ES-I3 (cell line): ENCODE data around the gene RIPK3.

Source experiments
- H3K36me3 ChIP-seq: 2 replicates; pipeline ENCODE4 v1.6.1; 2013; ENCODE audit warnings: mild to moderate bottlenecking, low read length, control low read depth, moderate library complexity; ENCODE audit not compliant: insufficient read depth
- H3K4me1 ChIP-seq: 2 replicates; pipeline ENCODE4 v1.6.1; 2013; ENCODE audit warnings: mild to moderate bottlenecking, control low read depth, low read length; ENCODE audit not compliant: insufficient read depth
- H3K9ac ChIP-seq: 2 replicates; pipeline ENCODE4 v1.6.1; 2013; ENCODE audit warnings: low read depth, mild to moderate bottlenecking, low read length, moderate library complexity
- H3K9me3 ChIP-seq: 2 replicates; pipeline ENCODE4 v1.6.1; 2013; ENCODE audit warnings: mild to moderate bottlenecking, low read length, moderate library complexity; ENCODE audit not compliant: control insufficient read depth, insufficient read depth

RIPK3 gene

GRCh38 chr14:24300326-24300980 is 39.3 kb downstream of the RIPK3 start:
- peaks cover 11% of the 10 kb centered on the region for H3K4me1 ChIP-seq
- peaks cover 14% of the 10 kb centered on the region for H3K36me3 ChIP-seq
- no peaks in the 10 kb centered on the region for H3K9me3 ChIP-seq
- H3K9ac ChIP-seq = peak overlapping the region; percentile 86

GRCh38 chr14:24299255-24300191 is 40.3 kb downstream of the RIPK3 start, which contains the start of the genes DHRS1 and NOP9:
DHRS1 (minus strand) TSS chr14:24299780; CDS start chr14:24299106, 674 bp downstream.
NOP9 (plus strand) TSS chr14:24299850; CDS start chr14:24299955, 105 bp downstream.
- H3K36me3 ChIP-seq = peaks cover 11% of the 10 kb centered on the region
- H3K9ac ChIP-seq = peak within 1 kb of the TSS; percentile 86
- H3K9me3 ChIP-seq = no peaks in the 10 kb centered on the region
- H3K4me1 ChIP-seq = peaks cover 11% of the 10 kb centered on the region

GRCh38 chr14:24298892-24299254 is 40.9 kb downstream of the RIPK3 start:
- Histone ChIP-seq H3K9me3 (no peaks in the 10 kb centered on the region), H3K36me3 (peaks cover 7% of the 10 kb centered on the region), H3K9ac (peak overlapping the region; percentile 86), H3K4me1 (peaks cover 11% of the 10 kb centered on the region)

- Histone ChIP-seq H3K4me1 (peaks cover 11% of the 10 kb centered on the region), H3K9me3 (no peaks in the 10 kb centered on the region), H3K9ac (no peak overlapping the region), H3K36me3 (peaks cover 7% of the 10 kb centered on the region)
These were observed 42.4 kb downstream of the RIPK3 start for GRCh38 chr14:24297190-24297964.

- peaks cover 4% of the 10 kb centered on the region for H3K36me3 ChIP-seq
- H3K9ac ChIP-seq = no peak overlapping the region
- no peaks in the 10 kb centered on the region for H3K9me3 ChIP-seq
- H3K4me1 ChIP-seq = peaks cover 11% of the 10 kb centered on the region
These were observed 43.2 kb downstream of the RIPK3 start for GRCh38 chr14:24296341-24297157.

GRCh38 chr14:24293525-24293924 is 46.3 kb downstream of the RIPK3 start:
- Histone ChIP-seq H3K9me3 (no peaks in the 10 kb centered on the region), H3K36me3 (peaks cover 11% of the 10 kb centered on the region), H3K4me1 (peaks cover 11% of the 10 kb centered on the region), H3K9ac (no peak overlapping the region)

GRCh38 chr14:24292118-24292807 is 47.5 kb downstream of the RIPK3 start:
- peaks cover 8% of the 10 kb centered on the region for H3K4me1 ChIP-seq
- no peak overlapping the region for H3K9ac ChIP-seq
- no peaks in the 10 kb centered on the region for H3K9me3 ChIP-seq
- H3K36me3 ChIP-seq = peaks cover 11% of the 10 kb centered on the region

- peaks cover 3% of the 10 kb centered on the region for H3K4me1 ChIP-seq
- H3K36me3 ChIP-seq = peaks cover 11% of the 10 kb centered on the region
- H3K9me3 ChIP-seq = no peaks in the 10 kb centered on the region
- no peak overlapping the region for H3K9ac ChIP-seq
These were observed 48.2 kb downstream of the RIPK3 start for GRCh38 chr14:24291446-24292117.

GRCh38 chr14:24290746-24291145 is 49.0 kb downstream of the RIPK3 start:
- Histone ChIP-seq H3K36me3 (peaks cover 8% of the 10 kb centered on the region), H3K4me1 (no peaks in the 10 kb centered on the region), H3K9me3 (no peaks in the 10 kb centered on the region), H3K9ac (no peak overlapping the region)

GRCh38 chr14:24289649-24290280 is 50.0 kb downstream of the RIPK3 start:
- H3K9me3 ChIP-seq = no peaks in the 10 kb centered on the region
- H3K4me1 ChIP-seq = no peaks in the 10 kb centered on the region
- H3K36me3 ChIP-seq = peaks cover 7% of the 10 kb centered on the region
- no peak overlapping the region for H3K9ac ChIP-seq

- no peaks in the 10 kb centered on the region for H3K4me1 ChIP-seq
- H3K9me3 ChIP-seq = no peaks in the 10 kb centered on the region
- H3K9ac ChIP-seq = no peak overlapping the region
- H3K36me3 ChIP-seq = peaks cover 7% of the 10 kb centered on the region
These were observed 52.8 kb downstream of the RIPK3 start for GRCh38 chr14:24286996-24287395.
